GM23338 (cell line): Measurements from ENCODE around the gene GPSM1. TPM values are rescaled to one million over a fixed set of nuclear protein-coding genes. Genes with fewer than 3 reads are reported as not detected.

Source experiments
- ATAC-seq: fragments of 200-7000 bp; cut with Tn5 transposase; 3 replicates; pipeline ENCODE4 v1.9.1; 2020
- DNase-seq: peaks from one replicate; pipeline ENCODE4 v3.0.0-alpha.2; 2015; ENCODE audit warnings: low spot score
- H2AFZ ChIP-seq: fragments of 200-600 bp; sonication (generic); 2 replicates; pipeline ENCODE4 v1.8.0; 2016; ENCODE audit warnings: antibody characterized with exemption, mild to moderate bottlenecking, moderate library complexity
- H3F3A ChIP-seq: fragments of 200-600 bp; sonication (generic); replicated peaks from 2 replicates; pipeline ENCODE4 v1.8.0; 2017; ENCODE audit warnings: antibody characterized with exemption, mixed run types, low read depth
- H3K27ac ChIP-seq: fragments of 200-600 bp; sonication (generic); 2 replicates; pipeline ENCODE4 v1.6.1; 2016; ENCODE audit warnings: low read depth
- H3K27me3 ChIP-seq: fragments of 200-600 bp; sonication (generic); 2 replicates; pipeline ENCODE4 v1.8.0; 2016; ENCODE audit warnings: mild to moderate bottlenecking, mixed run types, moderate library complexity; ENCODE audit not compliant: insufficient read depth
- H3K36me3 ChIP-seq: fragments of 200-600 bp; sonication (generic); 2 replicates; pipeline ENCODE4 v1.8.0; 2016; ENCODE audit warnings: mild to moderate bottlenecking; ENCODE audit not compliant: insufficient read depth
- H3K4me1 ChIP-seq: fragments of 200-600 bp; sonication (generic); 2 replicates; pipeline ENCODE4 v1.8.0; 2016; ENCODE audit warnings: mild to moderate bottlenecking, moderate library complexity; ENCODE audit not compliant: insufficient read depth
- H3K4me2 ChIP-seq: fragments of 200-600 bp; sonication (generic); 2 replicates; pipeline ENCODE4 v1.7.1; 2017; ENCODE audit warnings: mixed run types
- H3K4me3 ChIP-seq: fragments of 200-600 bp; sonication (generic); 2 replicates; pipeline ENCODE4 v1.6.1; 2016; ENCODE audit warnings: mixed run types
- H3K79me2 ChIP-seq: fragments of 200-600 bp; sonication (generic); replicated peaks from 2 replicates; pipeline ENCODE4 v1.8.0; 2017; ENCODE audit warnings: mild to moderate bottlenecking; ENCODE audit not compliant: insufficient read depth
- H3K9me2 ChIP-seq: fragments of 200-600 bp; sonication (generic); 2 replicates; pipeline ENCODE4 v1.8.0; 2017; ENCODE audit not compliant: insufficient read depth
- H4K20me1 ChIP-seq: fragments of 200-600 bp; sonication (generic); replicated peaks from 2 replicates; pipeline ENCODE4 v1.8.0; 2017; ENCODE audit warnings: mild to moderate bottlenecking; ENCODE audit not compliant: insufficient read depth
- H3K27ac Mint-ChIP-seq: 2 replicates; pipeline ENCODE4 v1.8.0; 2020; ENCODE audit warnings: inconsistent platforms, mild to moderate bottlenecking, moderate library complexity, mixed read lengths
- H3K27me3 Mint-ChIP-seq: 3 replicates; pipeline ENCODE4 v1.8.0; 2022; ENCODE audit warnings: low read depth, mild to moderate bottlenecking, moderate library complexity, mixed read lengths, inconsistent platforms; ENCODE audit not compliant: insufficient read depth, poor library complexity
- H3K36me3 Mint-ChIP-seq: 3 replicates; pipeline ENCODE4 v1.8.0; 2021; ENCODE audit warnings: low read depth, mild to moderate bottlenecking, inconsistent platforms, moderate library complexity, mixed read lengths
- H3K4me1 Mint-ChIP-seq: 3 replicates; pipeline ENCODE4 v1.8.0; 2020; ENCODE audit warnings: mild to moderate bottlenecking, inconsistent platforms, mixed read lengths
- H3K4me3 Mint-ChIP-seq: 3 replicates; pipeline ENCODE4 v1.8.0; 2021; ENCODE audit warnings: moderate library complexity, mild to moderate bottlenecking, inconsistent platforms, mixed read lengths
- H3K9me3 Mint-ChIP-seq: 3 replicates; pipeline ENCODE4 v1.8.0; 2020; ENCODE audit warnings: moderate library complexity, mild to moderate bottlenecking, inconsistent platforms, mixed read lengths
- CREB1 ChIP-seq: fragments of 250-450 bp; sonication (Bioruptor Pico); IDR thresholded peaks from 2 replicates; pipeline ENCODE4 v1.5.0; 2020; ENCODE audit warnings: low read depth, mild to moderate bottlenecking, moderate library complexity
- CTCF ChIP-seq, 2 experiments: fragments of 200-600 bp in 1 of 2; sonication (generic) in 1 of 2; conservative IDR thresholded peaks; 2 replicates each; pipeline versions ENCODE4 v1.5.1 to v1.6.1; 2016 to 2017; ENCODE audit warnings: antibody characterized with exemption in 2 of 2, low read depth in 2 of 2, mild to moderate bottlenecking in 2 of 2, moderate library complexity in 1 of 2
- ETS1 ChIP-seq: IDR thresholded peaks from 2 replicates; pipeline ENCODE4 v1.6.1; 2016; ENCODE audit warnings: antibody characterized with exemption
- EZH2 ChIP-seq: fragments of 200-600 bp; sonication (generic); IDR thresholded peaks from one replicate; pipeline ENCODE4 v1.8.0; 2017; ENCODE audit warnings: antibody characterized with exemption, mild to moderate bottlenecking, low read depth; ENCODE audit not compliant: unreplicated experiment
- EZH2phosphoT487 ChIP-seq: fragments of 200-600 bp; sonication (generic); IDR thresholded peaks from one replicate; pipeline ENCODE4 v1.8.1; 2018; ENCODE audit warnings: antibody characterized with exemption; ENCODE audit not compliant: unreplicated experiment
- JUNB ChIP-seq: IDR thresholded peaks from one replicate; pipeline ENCODE4 v1.6.1; 2016; ENCODE audit warnings: antibody characterized with exemption; ENCODE audit not compliant: unreplicated experiment
- NANOG ChIP-seq: IDR thresholded peaks from 2 replicates; pipeline ENCODE4 v1.6.1; 2016; ENCODE audit warnings: antibody characterized with exemption, borderline replicate concordance
- POLR2AphosphoS5 ChIP-seq: IDR thresholded peaks from 2 replicates; pipeline ENCODE4 v1.6.1; 2016; ENCODE audit warnings: antibody characterized with exemption, low read depth
- REST ChIP-seq: IDR thresholded peaks from one replicate; pipeline ENCODE4 v1.6.1; 2018; ENCODE audit warnings: antibody characterized with exemption; ENCODE audit not compliant: unreplicated experiment
- STAT1 ChIP-seq: IDR thresholded peaks from one replicate; pipeline ENCODE4 v1.6.1; 2016; ENCODE audit warnings: antibody characterized with exemption; ENCODE audit not compliant: unreplicated experiment
- ZNF114 ChIP-seq: fragments of 250-450 bp; sonication (Bioruptor Pico); IDR thresholded peaks from 2 replicates; pipeline ENCODE4 v1.5.0; 2020; ENCODE audit warnings: mild to moderate bottlenecking, moderate library complexity
- ZNF331 ChIP-seq: fragments of 250-450 bp; sonication (Bioruptor Pico); IDR thresholded peaks from 2 replicates; pipeline ENCODE4 v1.5.0; 2020; ENCODE audit warnings: low read depth, mild to moderate bottlenecking, moderate library complexity
- ZNF462 ChIP-seq: fragments of 250-450 bp; sonication (Bioruptor Pico); IDR thresholded peaks from 2 replicates; pipeline ENCODE4 v1.5.0; 2020; ENCODE audit warnings: mild to moderate bottlenecking, moderate library complexity
- polyA plus RNA-seq: library from polyadenylated mRNA; unstranded; fragments of >200 nt; fragmentation: Nextera tagmentation; extraction: Ambion mirVana; gene quantifications from 2 replicates; pipeline ENCODE4 v1.2.1, GENCODE V29; 2016
- total RNA-seq: library from RNA; depleted of rRNA; stranded (reverse); fragments of >200 nt; shearing (Covaris generic); gene quantifications from 2 replicates; pipeline ENCODE4 v1.2.3, GENCODE V29; 2014

GPSM1 gene
- total and polyA plus RNA-seq, 2 experiments from 2014 or later, result 4.8 to 23.2 TPM

- Mint-ChIP-seq H3K27me3 (peaks cover 6% of the 10 kb centered on the region), H3K27ac (no peak overlapping the region), H3K9me3 (no peaks in the 10 kb centered on the region), H3K4me3 (no peak overlapping the region), H3K4me1 (peaks cover 4% of the 10 kb centered on the region), H3K36me3 (no peaks in the 10 kb centered on the region)
- H3K4me3 ChIP-seq, result no peak overlapping the region
- no peaks in the 10 kb centered on the region for H3K36me3 ChIP-seq
- H3K79me2 ChIP-seq, result no peaks in the 10 kb centered on the region; the same call in 1 of the 2 replicates
- H3K9me2 ChIP-seq, result no peaks in the 10 kb centered on the region
- no peak for TF ChIP-seq EZH2phosphoT487
- TF ChIP-seq EZH2, result no peak
- TF ChIP-seq CTCF (conservative IDR thresholded peaks at IDR 0.05; ENCODE audit: low read depth in 2 of 2), result no peak
- no peak for TF ChIP-seq REST
- no peak for TF ChIP-seq ZNF462 (CRISPR knock-in tag)
- no peak for TF ChIP-seq NANOG
- no peak for TF ChIP-seq CREB1 (CRISPR knock-in tag)
- TF ChIP-seq POLR2AphosphoS5, result no peak
- TF ChIP-seq JUNB, result no peak
- TF ChIP-seq STAT1, result no peak
- no peak for TF ChIP-seq ETS1
- no peak for TF ChIP-seq ZNF114 (CRISPR knock-in tag)
- no peak for TF ChIP-seq ZNF331
- H4K20me1 ChIP-seq, result no peaks in the 10 kb centered on the region
- peaks cover 5% of the 10 kb centered on the region for H3K4me1 ChIP-seq
- H3K4me2 ChIP-seq, result no peak overlapping the region
- ATAC-seq (no peak), DNase-seq (no peak)
- H3K27ac ChIP-seq, result no peak overlapping the region
- no peaks in the 10 kb centered on the region for H3F3A ChIP-seq
- H2AFZ ChIP-seq, result no peak overlapping the region
- no peaks in the 10 kb centered on the region for H3K27me3 ChIP-seq
These were observed 5.2 kb downstream of the GPSM1 start for GRCh38 chr9:136332482-136332983.
